Activated CD4-positive, alpha-beta memory T cell treated with anti-CD3 and anti-CD28 coated beads, Interleukin-2, amount 10 ng/mL, durations not matched to agents 7 days and 5 days (primary cell): ENCODE data around the gene MYL10. TPM values are rescaled to one million over a fixed set of nuclear protein-coding genes. Genes with fewer than 3 reads are reported as not detected.

Experiments
- CTCF ChIA-PET: fragments of 350-600 bp; sonication (Branson Sonifier 250); formaldehyde crosslinking; loops from one replicate; lab custom pipeline; 2021; ENCODE audit warnings: antibody characterized with exemption, inconsistent platforms; lab: Charles Lee
- POLR2A ChIA-PET: fragments of 350-600 bp; sonication (Branson Sonifier 250); formaldehyde crosslinking; loops from one replicate; lab custom pipeline; 2021; ENCODE audit warnings: antibody characterized with exemption; lab: Charles Lee
- DNase-seq: peaks from one replicate; pipeline ENCODE4 v3.0.0-alpha.2; 2020
- H3K27ac Mint-ChIP-seq: one replicate; pipeline ENCODE4 v1.8.0; 2021; ENCODE audit warnings: mild to moderate bottlenecking, mixed read lengths
- H3K27me3 Mint-ChIP-seq: one replicate; pipeline ENCODE4 v1.8.0; 2021; ENCODE audit warnings: mixed read lengths
- H3K36me3 Mint-ChIP-seq: one replicate; pipeline ENCODE4 v1.8.0; 2021; ENCODE audit warnings: low read depth, mixed read lengths
- H3K4me1 Mint-ChIP-seq: one replicate; pipeline ENCODE4 v1.8.0; 2021; ENCODE audit warnings: mixed read lengths
- H3K4me3 Mint-ChIP-seq: one replicate; pipeline ENCODE4 v1.8.0; 2021; ENCODE audit warnings: mild to moderate bottlenecking, mixed read lengths
- H3K9me3 Mint-ChIP-seq: one replicate; pipeline ENCODE4 v1.8.0; 2021; ENCODE audit warnings: mixed read lengths
- total RNA-seq, 2 experiments: library from RNA; stranded (reverse); gene quantifications; one replicate each; pipeline ENCODE4 v1.2.3, GENCODE V29; 2021

MYL10 gene
- total RNA-seq, 2 experiments from 2014 or later: not detected

- DNase-seq: no peak
- H3K9me3 Mint-ChIP-seq: no peaks in the 10 kb centered on the region
- ChIA-PET CTCF (interaction anchor here (1.5 kb wide), 1 partner anchor 16 kb away, joined by 4 read pairs; no protein-coding TSS in a partner anchor), POLR2A (no interaction called here)
- no peaks in the 10 kb centered on the region for H3K4me1 Mint-ChIP-seq
- no peak overlapping the region for H3K4me3 Mint-ChIP-seq
- no peaks in the 10 kb centered on the region for H3K36me3 Mint-ChIP-seq
- H3K27me3 Mint-ChIP-seq: no peaks in the 10 kb centered on the region
- no peak overlapping the region for H3K27ac Mint-ChIP-seq
Observed at GRCh38 chr7:101586078-101586905, 42.8 kb downstream of the MYL10 start.

- POLR2A ChIA-PET: no interaction called here
- H3K4me1 Mint-ChIP-seq: no peaks in the 10 kb centered on the region
- CTCF ChIA-PET: no interaction called here
Observed at GRCh38 chr7:101582971-101583370, 46.1 kb downstream of the MYL10 start.

GRCh38 chr7:101581891-101582290 is 47.2 kb downstream of the MYL10 start:
- Mint-ChIP-seq H3K9me3 (peaks cover 2% of the 10 kb centered on the region), H3K27me3 (peaks cover 6% of the 10 kb centered on the region), H3K27ac (no peak overlapping the region), H3K4me3 (no peak overlapping the region), H3K36me3 (no peaks in the 10 kb centered on the region), H3K4me1 (no peaks in the 10 kb centered on the region)
- no peak for DNase-seq
- ChIA-PET POLR2A (no interaction called here), CTCF (interaction anchor here (0.6 kb wide), 1 partner anchor 356 kb away, joined by 3 read pairs; no protein-coding TSS in a partner anchor)

More at GRCh38 chr7:101582971-101583370, 46.1 kb downstream of the MYL10 start:
- Mint-ChIP-seq H3K36me3 (no peaks in the 10 kb centered on the region), H3K27me3 (peaks cover 5% of the 10 kb centered on the region), H3K27ac (no peak overlapping the region), H3K9me3 (peaks cover 2% of the 10 kb centered on the region), H3K4me3 (no peak overlapping the region)
- DNase-seq: no peak

- ChIA-PET POLR2A (no interaction called here), CTCF (no interaction called here)
- Mint-ChIP-seq H3K27ac (no peak overlapping the region), H3K9me3 (peaks cover 2% of the 10 kb centered on the region), H3K4me1 (no peaks in the 10 kb centered on the region), H3K27me3 (peaks cover 11% of the 10 kb centered on the region), H3K4me3 (no peak overlapping the region), H3K36me3 (no peaks in the 10 kb centered on the region)
- DNase-seq: no peak
Observed at GRCh38 chr7:101580596-101580995, 48.5 kb downstream of the MYL10 start.

- Mint-ChIP-seq H3K27ac (no peak overlapping the region), H3K27me3 (peaks cover 23% of the 10 kb centered on the region), H3K4me1 (no peaks in the 10 kb centered on the region), H3K4me3 (no peak overlapping the region), H3K9me3 (peaks cover 5% of the 10 kb centered on the region), H3K36me3 (no peaks in the 10 kb centered on the region)
- ChIA-PET CTCF (no interaction called here), POLR2A (no interaction called here)
- DNase-seq: no peak
Observed at GRCh38 chr7:101578552-101578951, 50.5 kb downstream of the MYL10 start.

- CTCF ChIA-PET: no interaction called here
- Mint-ChIP-seq H3K4me1 (no peaks in the 10 kb centered on the region), H3K9me3 (peaks cover 6% of the 10 kb centered on the region), H3K27ac (no peak overlapping the region), H3K36me3 (no peaks in the 10 kb centered on the region), H3K27me3 (peaks cover 28% of the 10 kb centered on the region), H3K4me3 (no peak overlapping the region)
- POLR2A ChIA-PET: no interaction called here
- DNase-seq: no peak
Observed at GRCh38 chr7:101576998-101577397, 52.1 kb downstream of the MYL10 start.

- Mint-ChIP-seq H3K4me1 (no peaks in the 10 kb centered on the region), H3K27ac (no peak overlapping the region), H3K9me3 (peaks cover 7% of the 10 kb centered on the region), H3K36me3 (no peaks in the 10 kb centered on the region), H3K27me3 (peaks cover 32% of the 10 kb centered on the region), H3K4me3 (no peak overlapping the region)
- ChIA-PET POLR2A (no interaction called here), CTCF (interaction anchor here (0.9 kb wide), 1 partner anchor 24 kb away, joined by 3 read pairs; no protein-coding TSS in a partner anchor)
- DNase-seq: no peak
Observed at GRCh38 chr7:101575721-101576120, 53.4 kb downstream of the MYL10 start.

GRCh38 chr7:101575168-101575567 is 53.9 kb downstream of the MYL10 start:
- H3K27me3 Mint-ChIP-seq: peaks cover 35% of the 10 kb centered on the region
- ChIA-PET CTCF (interaction anchor here (0.9 kb wide), 1 partner anchor 24 kb away, joined by 3 read pairs; no protein-coding TSS in a partner anchor), POLR2A (no interaction called here)
- no peak for DNase-seq
- H3K4me1 Mint-ChIP-seq: no peaks in the 10 kb centered on the region
- no peaks in the 10 kb centered on the region for H3K36me3 Mint-ChIP-seq
- H3K9me3 Mint-ChIP-seq: peaks cover 8% of the 10 kb centered on the region
- no peak overlapping the region for H3K4me3 Mint-ChIP-seq
- H3K27ac Mint-ChIP-seq: no peak overlapping the region

- no peak for DNase-seq
- H3K9me3 Mint-ChIP-seq: peaks cover 6% of the 10 kb centered on the region
- peaks cover 40% of the 10 kb centered on the region for H3K27me3 Mint-ChIP-seq
- no peaks in the 10 kb centered on the region for H3K4me1 Mint-ChIP-seq
- no peaks in the 10 kb centered on the region for H3K36me3 Mint-ChIP-seq
- ChIA-PET CTCF (no interaction called here), POLR2A (no interaction called here)
- H3K4me3 Mint-ChIP-seq: no peak overlapping the region
- no peak overlapping the region for H3K27ac Mint-ChIP-seq
Observed at GRCh38 chr7:101572156-101572555, 56.9 kb downstream of the MYL10 start.

- ChIA-PET POLR2A (no interaction called here), CTCF (no interaction called here)
- Mint-ChIP-seq H3K36me3 (no peaks in the 10 kb centered on the region), H3K4me3 (no peak overlapping the region), H3K27me3 (peaks cover 17% of the 10 kb centered on the region), H3K4me1 (peaks cover 5% of the 10 kb centered on the region), H3K27ac (no peak overlapping the region), H3K9me3 (peaks cover 1% of the 10 kb centered on the region)
- no peak for DNase-seq
Observed at GRCh38 chr7:101567230-101567629, 61.9 kb downstream of the MYL10 start.

GRCh38 chr7:101565601-101566209 is 63.4 kb downstream of the MYL10 start:
- ChIA-PET POLR2A (no interaction called here), CTCF (interaction anchor here (1.1 kb wide), 1 partner anchor 23 kb away, joined by 5 read pairs; no protein-coding TSS in a partner anchor)
- Mint-ChIP-seq H3K9me3 (peaks cover 1% of the 10 kb centered on the region), H3K27ac (no peak overlapping the region), H3K4me1 (peaks cover 5% of the 10 kb centered on the region), H3K4me3 (no peak overlapping the region), H3K36me3 (no peaks in the 10 kb centered on the region), H3K27me3 (peaks cover 12% of the 10 kb centered on the region)
- no peak for DNase-seq

- CTCF ChIA-PET: no interaction called here
- peaks cover 9% of the 10 kb centered on the region for H3K27me3 Mint-ChIP-seq
- POLR2A ChIA-PET: no interaction called here
- DNase-seq: no peak
- H3K4me3 Mint-ChIP-seq: no peak overlapping the region
- H3K27ac Mint-ChIP-seq: no peak overlapping the region
- H3K9me3 Mint-ChIP-seq: no peaks in the 10 kb centered on the region
- H3K4me1 Mint-ChIP-seq: peaks cover 5% of the 10 kb centered on the region
- no peaks in the 10 kb centered on the region for H3K36me3 Mint-ChIP-seq
Observed at GRCh38 chr7:101564778-101565211, 64.3 kb downstream of the MYL10 start.

- peaks cover 6% of the 10 kb centered on the region for H3K27me3 Mint-ChIP-seq
- H3K4me3 Mint-ChIP-seq: no peak overlapping the region
- DNase-seq: no peak
- no peak overlapping the region for H3K27ac Mint-ChIP-seq
- H3K36me3 Mint-ChIP-seq: no peaks in the 10 kb centered on the region
- peaks cover 5% of the 10 kb centered on the region for H3K4me1 Mint-ChIP-seq
- ChIA-PET CTCF (no interaction called here), POLR2A (no interaction called here)
- H3K9me3 Mint-ChIP-seq: no peaks in the 10 kb centered on the region
Observed at GRCh38 chr7:101563943-101564777, 64.9 kb downstream of the MYL10 start.
